Activated T-helper 1 cell treated with anti-CD3 and anti-CD28 coated beads, Interleukin-2, amount 50 U/mL, for 16 hours (primary cell): ENCODE data around the gene SHANK1.
"Not testable (repeated sequence)": the region's sequence is repeated elsewhere in the genome, so short reads cannot be mapped to it uniquely, and the experiment has no call there.

ENCODE experiments used
- DNase-seq, 2 donors: peaks; one replicate each; pipeline ENCODE4 v3.0.0-alpha.2; 2020; ENCODE audit warnings: low read depth in 1 of 2, low spot score in 1 of 2

SHANK1 gene

GRCh38 chr19:50638600-50638999, 81.0 kb downstream of the SHANK1 start:
- DNase-seq, result no peak

- DNase-seq, result no peak
Measured at GRCh38 chr19:50636317-50637085, 83.1 kb downstream of the SHANK1 start.

GRCh38 chr19:50633973-50634372, 85.6 kb downstream of the SHANK1 start:
- DNase-seq, result no peak

- DNase-seq, result no peak
Measured at GRCh38 chr19:50633359-50633758, 86.2 kb downstream of the SHANK1 start.

- no peak for DNase-seq
Measured at GRCh38 chr19:50632151-50632835, 87.3 kb downstream of the SHANK1 start.

GRCh38 chr19:50629801-50630200, 89.8 kb downstream of the SHANK1 start:
- no peak for DNase-seq

- no peak for DNase-seq
Measured at GRCh38 chr19:50629194-50629593, 90.4 kb downstream of the SHANK1 start.

GRCh38 chr19:50628551-50628950, 91.1 kb downstream of the SHANK1 start:
- no peak for DNase-seq

- DNase-seq, result no peak
Measured at GRCh38 chr19:50628146-50628545, 91.5 kb downstream of the SHANK1 start.

- DNase-seq, result no peak
Measured at GRCh38 chr19:50626795-50627194, 92.8 kb downstream of the SHANK1 start.

- DNase-seq, result no peak
Measured at GRCh38 chr19:50626011-50626410, 93.6 kb downstream of the SHANK1 start.

GRCh38 chr19:50624949-50625600, 94.5 kb downstream of the SHANK1 start:
- no peak for DNase-seq

- DNase-seq, result not testable (repeated sequence)
Measured at GRCh38 chr19:50620394-50620906, 99.2 kb downstream of the SHANK1 start.

GRCh38 chr19:50619184-50619583, 100.4 kb downstream of the SHANK1 start:
- DNase-seq, result not testable (repeated sequence)

GRCh38 chr19:50618379-50618778, 101.2 kb downstream of the SHANK1 start:
- not testable (repeated sequence) for DNase-seq

- DNase-seq, result not testable (repeated sequence)
Measured at GRCh38 chr19:50612504-50613404, 106.8 kb downstream of the SHANK1 start.
